HG03095 (cell line): Measurements from ENCODE around the gene NANOS2.
A peak's percentile ranks its signal among the peaks of the same experiment; 100 is the strongest.
"Not testable (repeated sequence)": the region's sequence is repeated elsewhere in the genome, so short reads cannot be mapped to it uniquely, and the experiment has no call there.

ENCODE experiments used
- ATAC-seq: cut with Tn5 transposase; IDR thresholded peaks from one replicate; pipeline ENCODE4 v1.9.1; 2021; ENCODE audit warnings: moderate library complexity; ENCODE audit not compliant: unreplicated experiment

NANOS2 gene

DNA sequence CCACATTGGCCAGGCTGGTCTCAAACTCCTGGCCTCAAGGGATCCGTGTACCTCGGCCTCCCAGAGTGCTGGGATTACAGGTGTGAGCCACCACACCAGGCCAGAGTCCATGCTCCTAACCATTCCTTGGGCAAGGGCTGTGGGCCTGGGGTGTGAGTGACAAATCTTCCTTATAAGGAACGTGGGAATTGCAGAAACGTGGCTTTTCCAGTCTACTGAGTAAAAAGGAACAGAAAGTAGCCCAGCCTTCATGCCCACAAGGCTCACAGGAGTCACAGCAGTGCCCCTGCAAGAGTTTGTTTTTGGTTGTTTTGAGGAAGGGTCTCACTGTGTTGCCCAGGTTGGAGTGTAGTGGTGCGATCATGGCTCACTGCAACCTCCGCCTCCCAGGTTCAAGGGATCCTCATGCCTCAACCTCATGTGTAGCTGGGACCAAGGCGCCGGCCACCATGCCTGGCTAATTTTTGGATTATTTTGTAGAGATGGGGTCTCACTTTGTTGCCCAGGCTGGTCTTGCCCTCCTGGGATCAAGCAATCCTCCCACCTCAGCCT is 17.2 kb downstream of the NANOS2 start:
- no peak for ATAC-seq

DNA sequence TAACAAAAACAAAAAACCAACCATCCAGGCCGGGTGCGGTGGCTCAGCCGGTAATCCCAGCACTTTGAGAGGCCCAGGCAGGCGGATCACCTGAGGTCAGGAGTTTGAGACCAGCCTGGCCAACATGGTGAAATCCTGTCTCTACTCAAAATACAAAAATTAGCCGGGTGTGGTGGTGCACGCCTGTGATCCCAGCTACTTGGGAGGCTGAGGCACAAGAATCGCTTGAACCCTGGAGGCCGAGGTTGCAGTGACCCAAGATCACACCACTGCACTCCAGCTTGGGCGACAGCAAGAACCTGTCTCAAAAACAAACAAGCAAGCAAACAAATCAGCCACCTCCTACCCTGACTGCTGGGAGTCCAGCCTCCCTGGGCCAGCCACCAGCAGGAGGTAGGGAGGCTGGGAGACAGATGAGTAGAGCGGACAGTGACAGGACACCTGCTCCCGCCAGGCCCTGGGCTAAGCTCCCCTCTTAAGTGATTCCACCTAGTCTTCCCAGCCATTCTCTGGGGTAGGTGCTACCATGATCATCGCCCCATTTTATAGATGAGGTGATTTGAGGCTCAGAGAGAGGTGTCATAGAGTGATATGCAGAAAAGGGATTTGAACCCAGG is 18.5 kb downstream of the NANOS2 start:
- not testable (repeated sequence) for ATAC-seq

DNA sequence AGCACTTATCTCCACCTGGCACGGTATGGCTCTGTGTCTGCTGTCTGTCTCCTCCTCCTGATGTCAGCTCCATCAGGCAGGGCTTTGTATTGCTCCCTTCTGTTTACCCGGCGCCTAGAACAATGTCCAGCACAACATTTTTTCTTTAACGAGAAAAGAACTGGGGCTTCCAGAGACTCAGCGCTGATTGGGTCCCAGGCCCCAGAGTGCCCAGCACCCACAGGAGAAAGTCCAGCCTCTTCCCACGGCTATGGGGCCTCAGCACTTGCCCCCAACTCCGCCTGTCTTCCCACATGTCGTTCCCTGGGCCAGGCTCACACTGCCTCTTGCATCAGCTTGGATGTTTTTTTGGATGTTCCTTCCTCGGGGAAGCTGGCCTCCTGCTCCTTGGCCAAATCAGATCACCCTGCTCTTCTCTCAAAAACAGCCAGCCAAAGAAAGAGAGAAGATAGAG is 19.0 kb downstream of the NANOS2 start:
- ATAC-seq = no peak

DNA sequence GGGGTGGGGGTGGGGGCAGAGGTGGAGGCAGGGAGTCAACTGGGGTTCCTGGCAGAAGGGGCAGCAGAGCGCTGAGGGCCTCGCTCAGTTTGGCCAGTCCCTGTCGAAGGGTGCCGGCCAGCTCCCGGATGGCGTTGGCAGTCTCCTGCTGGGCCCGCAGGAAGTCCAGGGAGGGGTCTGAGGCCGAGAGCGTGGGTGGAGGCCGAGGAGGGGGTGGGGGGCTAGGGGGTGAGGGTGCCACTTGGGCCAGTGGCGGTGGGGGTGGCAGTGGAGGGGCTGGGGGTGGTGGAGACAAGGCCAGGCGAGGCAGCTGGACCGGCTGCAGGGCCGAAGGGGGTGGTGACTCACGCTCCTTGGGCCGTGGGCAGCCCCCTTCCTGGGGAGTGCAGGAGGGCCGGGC is 23.7 kb downstream of the NANOS2 start:
- ATAC-seq = no peak

DNA sequence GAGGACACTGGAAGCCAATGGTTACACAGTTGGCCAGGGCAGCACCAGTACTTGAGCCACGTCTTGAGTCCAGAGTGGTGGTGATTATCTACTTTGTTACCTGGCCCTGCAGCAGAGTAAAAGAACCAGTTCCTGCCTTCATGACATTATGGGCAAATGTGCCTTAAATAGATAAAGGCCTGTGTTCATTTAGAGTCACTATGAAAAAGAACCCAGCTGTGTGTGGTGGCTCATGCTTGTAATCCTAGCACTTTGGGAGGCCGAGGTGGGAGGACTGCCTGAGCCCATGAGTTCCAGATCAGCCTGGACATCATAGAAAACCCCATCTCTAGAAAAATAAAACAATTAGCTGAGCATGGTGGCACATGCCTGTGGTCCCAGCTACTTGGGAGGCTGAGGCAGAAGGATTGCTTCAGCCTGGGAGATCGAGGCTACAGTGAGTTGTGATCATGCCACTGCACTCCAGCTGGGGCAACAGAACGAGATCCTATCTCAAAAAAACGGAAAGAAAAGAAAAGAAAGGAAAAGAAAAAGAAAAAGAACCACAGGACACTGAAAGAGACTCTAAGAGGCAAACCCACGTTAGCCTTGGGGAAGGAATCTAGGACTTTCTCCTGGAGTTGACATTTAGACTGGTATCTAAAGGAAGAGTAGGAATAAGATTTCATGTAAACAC is 25.2 kb downstream of the NANOS2 start:
- ATAC-seq = no peak

DNA sequence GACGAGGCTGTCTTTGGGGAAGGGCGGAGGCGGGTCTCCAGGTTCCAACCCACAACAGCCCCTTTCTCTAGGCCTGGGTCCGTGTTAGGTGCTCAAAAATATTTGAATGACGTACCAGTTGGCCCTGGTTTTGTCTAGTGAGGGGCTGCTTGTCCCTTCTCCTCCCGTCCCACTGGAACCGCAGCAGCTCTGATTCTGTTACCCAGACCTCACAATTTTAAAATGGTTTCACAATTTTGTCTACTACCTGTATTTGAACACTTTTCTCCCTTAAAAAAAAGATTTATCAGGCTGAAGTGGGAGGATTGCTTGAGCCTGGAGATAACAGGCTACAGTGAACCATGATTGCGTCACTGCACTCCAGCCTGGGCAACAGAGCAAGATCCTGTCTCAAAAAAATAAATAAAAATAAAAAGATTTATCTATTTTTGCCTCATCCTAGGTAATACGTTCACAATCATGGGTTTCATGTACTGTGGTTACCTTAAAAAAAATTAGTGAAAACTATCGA is 27.3 kb downstream of the NANOS2 start:
- ATAC-seq = no peak

DNA sequence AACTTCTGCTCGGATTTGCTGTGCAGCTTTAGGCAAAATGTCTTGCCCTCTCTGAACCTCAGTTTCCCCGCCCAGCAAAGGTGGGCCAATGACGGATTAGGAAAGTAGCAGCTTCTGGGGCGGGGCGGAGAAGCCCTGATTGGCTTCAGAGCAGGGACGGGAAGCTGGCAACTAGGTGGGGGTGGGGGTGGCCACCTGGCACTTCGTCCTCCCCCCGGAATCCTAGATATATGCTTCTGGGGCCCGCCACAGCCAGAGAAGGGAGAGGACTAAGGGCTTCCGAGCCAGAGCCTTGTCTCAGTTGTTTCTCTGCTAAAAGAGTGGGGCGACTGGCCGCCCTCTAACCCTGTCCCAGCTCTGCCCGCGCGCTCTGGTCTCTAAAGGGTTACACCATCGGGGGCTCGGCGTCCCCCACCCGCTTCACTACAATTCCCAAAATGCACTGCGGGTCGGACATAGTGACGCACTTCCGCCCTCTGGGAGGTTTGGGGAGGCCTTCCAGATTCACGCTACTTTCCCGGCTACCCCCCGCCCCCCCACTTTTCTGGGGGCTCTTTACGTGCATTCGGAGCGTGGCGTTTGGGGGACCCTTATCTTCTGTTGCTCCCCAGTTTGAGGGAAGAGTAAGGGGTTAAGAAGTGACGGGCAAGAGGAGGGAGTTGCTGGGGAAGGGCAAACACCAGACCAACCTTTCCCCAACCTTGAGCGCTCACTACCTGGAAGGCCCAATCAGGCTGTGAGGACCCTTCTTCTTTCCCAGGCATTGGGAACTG is 28.0 kb downstream of the NANOS2 start:
- peak; percentile 46 for ATAC-seq

DNA sequence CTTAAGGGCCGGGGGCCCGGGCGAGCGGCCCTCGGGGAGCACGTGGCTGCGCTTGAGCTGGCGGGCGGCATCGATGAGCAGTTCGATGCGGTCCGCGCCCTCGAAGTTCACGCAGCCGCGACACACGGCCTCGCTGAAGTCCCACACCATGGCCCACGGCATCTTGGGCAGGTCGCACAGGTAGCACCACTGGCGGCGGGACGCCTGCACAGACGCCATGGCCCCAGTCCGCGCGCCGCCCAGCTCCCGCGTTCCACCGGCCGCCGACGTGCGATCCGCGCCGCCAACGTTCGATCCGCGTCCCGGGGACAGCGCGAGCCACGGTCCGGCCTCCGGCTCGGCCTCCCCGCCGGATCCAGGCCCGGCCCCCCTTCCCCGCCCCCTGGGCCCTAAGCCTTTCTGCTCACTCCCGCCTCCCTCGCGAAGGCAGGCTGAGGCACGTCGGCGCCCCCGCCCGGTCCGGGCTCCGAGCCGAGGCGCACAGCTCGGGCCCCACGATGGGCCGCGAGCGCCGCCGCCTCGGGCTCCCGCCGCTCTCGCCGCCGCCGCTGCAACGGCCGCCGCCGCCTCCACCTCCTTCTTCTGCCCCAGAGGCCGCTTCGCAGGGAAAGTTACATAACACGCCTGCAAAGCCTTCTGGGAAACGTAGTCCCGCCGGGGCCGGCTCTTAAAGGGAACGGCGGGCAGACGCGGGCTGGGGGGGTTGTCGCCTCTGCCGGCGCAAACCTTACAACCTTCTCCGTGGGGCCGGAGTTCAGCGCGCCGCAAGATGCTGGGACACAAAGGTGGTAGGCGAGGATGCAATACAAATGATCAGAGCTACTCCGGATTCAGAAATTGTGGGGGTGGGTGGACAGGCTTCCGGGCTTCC is 28.8 kb downstream of the NANOS2 start, which contains the start of gene IRF2BP1:
TSS of gene IRF2BP1 (minus strand) at position 586 of the 871 bp plus-strand sequence. CDS start at position 219, 367 bp downstream.
- ATAC-seq = peak; percentile 31

DNA sequence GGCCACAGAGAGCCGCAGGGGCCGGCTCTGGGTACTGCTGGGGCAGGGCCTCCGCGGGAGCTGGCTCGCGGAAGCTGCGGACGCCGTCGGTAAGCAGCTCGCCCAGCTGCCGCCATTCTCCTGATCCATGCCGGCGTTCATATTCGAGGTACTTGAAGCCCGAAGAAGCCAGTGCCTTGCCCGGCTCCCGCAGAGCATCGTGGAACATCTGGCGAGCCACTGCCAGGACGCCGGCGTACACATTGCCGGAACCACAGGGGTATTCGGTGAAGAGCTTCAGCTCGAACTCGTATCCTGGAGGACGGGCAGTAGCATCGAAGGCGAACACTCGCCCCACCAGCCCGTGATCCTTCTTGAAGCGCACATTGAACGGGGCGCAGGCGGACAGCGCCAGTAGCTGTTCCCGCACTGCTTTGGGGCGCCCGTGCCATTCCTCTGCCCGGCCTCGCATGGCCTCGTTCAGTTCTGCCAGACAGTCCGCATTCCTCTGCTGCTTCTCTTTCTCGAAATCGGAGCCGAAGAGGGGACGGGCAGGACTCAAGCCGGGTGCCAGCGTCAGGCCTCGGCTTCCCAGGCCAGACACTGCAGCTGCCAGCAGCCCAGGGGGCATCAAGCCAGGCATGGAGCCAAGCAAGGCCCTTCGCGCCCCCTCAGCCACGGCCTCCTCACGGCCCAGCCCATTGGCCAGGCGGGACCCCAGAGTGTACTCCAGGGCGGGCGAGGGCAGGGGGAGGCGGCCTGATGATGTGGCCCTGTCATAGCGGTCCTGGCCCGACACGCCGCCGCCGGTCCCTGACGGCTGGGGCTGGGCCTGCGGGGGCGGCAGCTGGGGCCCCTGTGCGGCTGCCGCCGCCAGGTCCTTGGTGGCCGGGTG is 29.7 kb downstream of the NANOS2 start:
- ATAC-seq = no peak

DNA sequence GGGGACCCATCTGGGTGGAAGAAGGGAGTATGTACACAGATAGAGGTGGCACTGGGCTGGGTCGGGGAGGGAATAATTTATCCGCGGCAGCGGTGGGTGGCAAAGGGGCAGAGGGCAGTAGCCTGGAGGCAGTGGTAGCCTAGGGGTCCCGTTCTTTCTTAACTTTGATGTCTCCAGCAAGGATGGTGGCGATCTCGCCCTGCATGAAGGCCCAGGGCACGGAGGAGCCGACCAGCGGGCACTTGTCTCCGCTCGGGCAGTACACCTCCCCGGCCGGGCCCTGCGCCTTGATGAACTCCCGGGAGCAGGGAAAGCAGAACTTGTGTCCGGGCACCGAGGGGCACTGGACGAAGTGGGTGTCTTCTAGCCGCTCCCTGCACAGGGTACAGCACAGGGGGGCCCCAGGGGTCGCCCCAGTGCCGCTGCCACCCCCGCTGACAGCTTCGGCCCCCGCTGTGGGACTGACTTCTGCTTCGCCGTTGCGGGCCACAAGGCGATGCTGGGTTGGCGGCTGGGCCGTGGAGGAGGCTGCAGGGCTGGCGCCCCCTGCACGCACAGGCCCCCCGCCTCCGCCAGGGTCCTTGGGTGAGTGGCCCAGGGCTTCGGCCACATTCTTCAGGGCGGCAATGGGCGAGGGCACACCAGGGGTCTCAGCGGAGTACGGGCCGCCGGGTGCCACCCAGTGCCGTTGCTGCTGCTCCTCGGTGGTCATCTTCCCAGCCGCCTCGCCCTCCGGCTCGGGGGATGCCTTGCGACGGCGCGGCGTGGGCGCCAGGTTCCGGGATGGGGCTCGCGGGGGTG is 30.5 kb downstream of the NANOS2 start:
- ATAC-seq = no peak

DNA sequence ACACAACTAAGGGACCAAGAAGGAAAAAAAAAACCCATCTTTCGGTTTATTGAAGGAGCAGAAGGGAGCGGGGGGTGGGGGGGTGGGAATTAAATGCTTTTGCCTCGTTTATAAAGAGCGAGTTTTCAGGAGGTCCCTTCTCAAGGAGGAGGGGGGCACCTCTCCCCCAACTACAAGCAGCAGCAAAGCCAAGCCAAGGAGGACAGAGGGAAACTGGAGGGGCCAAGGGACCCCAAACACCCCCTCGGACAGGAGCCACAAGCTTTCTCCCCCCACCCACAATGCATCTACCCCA is 31.0 kb downstream of the NANOS2 start:
- no peak for ATAC-seq

DNA sequence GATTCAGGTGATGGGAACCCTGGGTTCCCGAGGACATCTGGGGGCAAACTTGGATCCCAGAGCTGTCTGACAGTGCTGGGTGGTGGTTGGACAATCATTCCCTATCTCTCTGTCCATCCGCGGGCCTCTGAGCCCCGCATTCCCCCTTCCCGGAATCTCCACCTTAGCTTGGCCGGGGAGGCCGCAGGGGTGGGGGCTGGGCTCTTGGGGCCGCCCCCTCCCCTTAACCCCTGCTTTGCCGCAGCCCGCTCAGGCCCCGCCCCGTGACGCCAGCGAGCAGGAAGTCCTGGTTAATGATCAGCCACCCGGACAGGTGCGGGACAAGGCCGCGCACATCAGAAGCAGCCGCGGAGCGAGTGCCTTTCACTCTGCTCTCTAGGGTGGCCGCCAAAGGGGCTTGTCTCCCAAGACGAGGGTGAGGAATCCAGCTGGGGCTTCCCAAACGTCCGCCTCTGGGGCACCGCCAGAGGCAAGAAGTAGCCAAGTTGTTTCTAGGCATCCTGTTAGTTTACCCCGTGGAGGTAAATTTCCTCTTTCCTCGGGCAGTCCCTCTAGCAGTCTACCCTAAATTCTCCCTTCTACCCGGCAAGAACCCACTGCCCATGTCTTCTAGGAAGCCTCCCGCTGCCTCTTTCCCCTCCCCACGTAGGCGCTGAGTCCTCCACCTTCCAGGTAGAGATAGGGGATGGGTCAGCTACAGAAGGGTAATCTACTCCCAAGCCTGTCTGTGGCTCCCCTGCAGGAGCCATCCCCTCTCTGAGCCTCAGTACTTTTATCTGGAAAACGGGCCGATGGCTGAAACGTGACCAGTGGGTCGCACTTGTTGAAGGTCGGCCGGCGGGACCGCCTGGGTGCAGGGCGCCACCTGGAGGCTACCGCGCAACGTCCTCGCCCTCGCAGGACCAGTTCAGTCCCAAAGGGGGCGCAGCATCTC is 31.7 kb downstream of the NANOS2 start:
- ATAC-seq = no peak

DNA sequence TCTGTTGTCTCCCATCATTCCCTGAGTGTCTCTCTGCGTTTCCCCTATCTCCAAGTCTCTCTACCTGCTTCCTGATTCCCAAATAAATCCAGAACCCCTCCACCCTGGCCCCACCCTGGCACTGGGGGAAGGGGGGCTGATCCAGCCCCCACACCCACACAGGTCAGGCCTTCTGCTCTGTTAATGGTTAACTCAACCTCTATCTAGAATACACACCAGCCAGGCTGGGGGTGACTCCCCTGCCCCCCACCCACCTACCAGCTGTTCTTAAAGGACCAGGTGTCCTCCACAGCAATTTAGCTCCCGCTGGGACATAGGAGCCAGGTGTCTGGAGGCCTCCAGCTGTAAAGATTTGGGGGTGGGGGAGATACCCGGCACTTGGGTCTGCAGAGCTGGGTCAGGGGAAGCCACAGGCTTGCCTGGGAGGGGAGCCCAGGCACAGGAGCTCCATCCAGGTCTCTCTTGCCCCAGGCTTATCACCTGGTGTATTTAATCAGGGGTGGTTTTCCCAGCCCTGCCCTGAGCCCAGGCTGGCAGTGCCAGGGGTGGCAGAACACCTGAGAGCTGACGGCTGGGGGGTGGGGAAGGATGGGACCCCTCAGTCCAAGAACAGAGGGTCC is 32.6 kb downstream of the NANOS2 start:
- ATAC-seq = no peak

DNA sequence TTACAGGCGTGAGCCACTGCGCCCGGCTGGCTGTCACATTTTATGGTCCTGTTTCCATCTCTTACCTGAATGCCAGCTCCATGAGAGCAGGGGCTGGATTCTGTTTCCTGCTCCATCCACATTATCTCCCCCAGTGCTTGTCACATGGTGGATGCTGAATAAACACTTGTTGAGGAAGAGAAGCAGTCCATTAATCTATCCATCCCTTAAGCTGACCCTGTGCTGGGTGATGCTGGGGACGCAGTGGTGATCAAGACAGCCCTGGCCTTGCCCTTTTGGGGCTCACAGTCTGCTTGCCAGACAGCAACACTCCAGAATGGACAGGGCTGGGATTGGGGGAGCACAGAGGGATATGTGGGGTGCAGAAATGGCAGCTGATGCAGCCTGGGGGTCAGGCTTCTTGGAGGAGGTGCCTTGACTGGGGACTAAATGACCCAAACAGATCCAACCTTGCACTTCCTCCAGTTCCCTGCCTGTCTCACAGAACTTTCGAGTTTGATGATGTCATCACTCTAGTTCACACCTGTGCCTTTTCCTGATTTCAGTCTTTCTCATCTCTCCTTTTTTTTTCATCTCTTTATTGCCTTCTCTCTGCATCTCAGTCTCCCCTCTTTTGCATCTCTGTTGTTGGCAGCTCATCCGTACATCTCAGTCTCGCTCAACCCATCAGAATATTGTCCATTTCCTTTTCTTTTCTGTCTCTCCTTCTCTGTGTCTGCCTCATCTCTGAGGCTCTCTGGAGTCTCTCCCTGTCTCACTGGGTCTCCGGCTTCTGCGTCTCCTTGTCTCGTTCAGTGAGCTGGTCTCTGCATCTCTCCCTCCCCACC is 33.3 kb downstream of the NANOS2 start:
- no peak for ATAC-seq

DNA sequence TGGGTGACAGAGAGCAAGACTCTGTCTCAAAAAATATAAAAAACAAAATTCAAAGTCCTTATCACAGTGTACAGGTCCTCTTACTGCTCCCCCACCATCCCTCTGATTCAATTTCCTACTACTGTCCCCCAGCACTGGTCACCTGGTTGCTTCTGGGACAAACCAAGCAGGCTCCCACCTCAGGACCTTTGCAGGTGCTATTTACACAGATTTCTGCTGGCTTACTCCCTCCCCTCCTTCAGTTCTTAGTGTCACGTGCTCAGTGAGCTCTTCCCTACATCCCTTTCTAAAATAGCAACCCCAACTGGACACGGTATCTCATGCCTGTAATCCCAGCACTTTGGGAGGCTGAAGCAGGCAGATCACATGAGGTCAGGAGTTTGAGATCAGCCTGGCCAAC is 34.6 kb downstream of the NANOS2 start:
- ATAC-seq = no peak

DNA sequence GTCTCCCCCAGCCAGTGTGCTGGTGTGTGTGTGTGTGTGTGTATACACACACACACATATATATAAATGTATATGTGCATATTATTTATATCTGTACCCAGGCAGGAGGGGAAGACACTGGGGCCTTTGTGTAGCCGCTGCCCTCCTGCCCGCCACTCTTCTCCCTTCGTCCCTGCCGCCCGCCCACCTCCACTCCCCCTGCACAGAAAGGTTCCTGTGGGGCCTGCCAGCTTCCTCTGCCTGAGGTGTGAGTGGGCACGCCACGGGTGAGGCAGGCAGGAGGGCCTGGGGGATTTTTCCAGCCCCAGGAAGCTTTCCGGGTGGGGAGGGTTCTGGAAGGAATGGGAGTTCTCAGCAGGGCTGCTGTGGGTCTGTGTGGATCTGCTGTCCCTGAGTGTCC is 35.5 kb downstream of the NANOS2 start:
- no peak for ATAC-seq
